Esophagus muscularis mucosa (tissue), 4 donors: ENCODE measurements around the gene ZNF853. TPM values are rescaled to one million over a fixed set of nuclear protein-coding genes. Genes with fewer than 3 reads are reported as not detected.

Experiments
- DNase-seq: peaks from one replicate; pipeline ENCODE4 v3.0.0-alpha.2; 2017; ENCODE audit errors: extremely low spot score
- H3K27ac ChIP-seq, 4 donors: fragments of 200-600 bp; sonication (generic); replicated peaks in 1 of 4; 1 replicate in 3 of 4; 2 replicates in 1 of 4; pipeline ENCODE4 v1.5.1; 2016 to 2019; ENCODE audit warnings: mild to moderate bottlenecking in 1 of 4
- H3K27me3 ChIP-seq, 4 donors: fragments of 200-600 bp; sonication (generic); one replicate each; pipeline versions ENCODE4 v1.5.1 to v1.6.0; 2016 to 2019
- H3K36me3 ChIP-seq, 4 donors: fragments of 200-600 bp; sonication (generic); one replicate each; pipeline ENCODE4 v1.5.1; 2016 to 2019
- H3K4me1 ChIP-seq, 4 donors: fragments of 200-600 bp; sonication (generic); one replicate each; pipeline ENCODE4 v1.5.1; 2016 to 2019
- H3K4me3 ChIP-seq, 4 donors: fragments of 200-600 bp; sonication (generic); 1 replicate in 2 of 4; 2 replicates in 2 of 4; pipeline ENCODE4 v1.5.1; 2016 to 2019; ENCODE audit warnings: mild to moderate bottlenecking in 4 of 4, moderate library complexity in 1 of 4
- H3K9me3 ChIP-seq, 4 donors: fragments of 200-600 bp; sonication (generic); 1 replicate in 3 of 4; 2 replicates in 1 of 4; pipeline ENCODE4 v1.5.1; 2016 to 2019
- CTCF ChIP-seq, 3 experiments: fragments of 200-600 bp in 2 of 3; fragments of 450-650 bp in 1 of 3; sonication (generic) in 2 of 3; IDR thresholded peaks; one replicate each; pipeline ENCODE4 v1.5.1; 2017 to 2019; ENCODE audit warnings: antibody characterized with exemption in 3 of 3, mild to moderate bottlenecking in 2 of 3, moderate library complexity in 1 of 3
- EP300 ChIP-seq: sonication (generic); formaldehyde crosslinking; IDR thresholded peaks from one replicate; pipeline ENCODE4 v1.6.1; 2017; ENCODE audit warnings: antibody characterized with exemption
- POLR2A ChIP-seq: fragments of 450-650 bp; IDR thresholded peaks from one replicate; pipeline ENCODE4 v1.6.1; 2017; ENCODE audit warnings: antibody characterized with exemption, moderate library complexity, mild to moderate bottlenecking, low read depth
- POLR2AphosphoS5 ChIP-seq, 2 donors: sonication (generic); formaldehyde crosslinking; IDR thresholded peaks; one replicate each; pipeline ENCODE4 v1.6.1; 2017; ENCODE audit warnings: antibody characterized with exemption in 2 of 2
- WGBS: methylation state at CpG from one replicate; pipeline ENCODE4 v1.1.5; 2018; 5-methylcytosine and 5-hydroxymethylcytosine counted together
- intact Hi-C: fragments of 100-400 bp; cut with DNase I; formaldehyde crosslinking; loops from one replicate; pipeline ENCODE4 v1.15.1; 2023
- total RNA-seq, 4 donors: library from RNA; depleted of rRNA; stranded (reverse); fragments of >200 nt; gene quantifications; one replicate each; pipeline versions ENCODE4 v1.1.0 to v1.2.1, GENCODE V29; 2016

The ZNF853 gene
- total RNA-seq, 4 donors from 2014 or later: 13.7 to 38.6 (median 23.6) TPM

GRCh38 chr7:6648066-6648814 is 32.8 kb downstream of the ZNF853 start:
- H3K36me3 ChIP-seq: peaks cover 45 to 100% (median 95%) of the 10 kb centered on the region in 4 donors
- no peaks in the 10 kb centered on the region for H3K4me1 ChIP-seq
- H3K9me3 ChIP-seq: peaks cover 0 to 3% (median 0%) of the 10 kb centered on the region in 4 donors
- TF ChIP-seq POLR2AphosphoS5 (IDR thresholded peaks at IDR 0.05): no peak
- TF ChIP-seq EP300: no peak
- TF ChIP-seq POLR2A: no peak
- no peak for TF ChIP-seq CTCF (IDR thresholded peaks at IDR 0.05)
- no peaks in the 10 kb centered on the region for H3K27me3 ChIP-seq
- intact Hi-C loops: no loop called here
- 86% methylated on average over 11 of the region's 17 CpGs for WGBS
- no peak for DNase-seq
- no peak overlapping the region for H3K4me3 ChIP-seq
- H3K27ac ChIP-seq: no peak overlapping the region

GRCh38 chr7:6648815-6649104 is 33.4 kb downstream of the ZNF853 start:
- WGBS: 90% methylated on average over 3 of the region's 5 CpGs
- Histone ChIP-seq H3K9me3 (peaks cover 0 to 3% (median 0%) of the 10 kb centered on the region in 4 donors), H3K36me3 (peaks cover 44 to 99% (median 93%) of the 10 kb centered on the region in 4 donors), H3K27ac (no peak overlapping the region), H3K4me1 (no peaks in the 10 kb centered on the region), H3K4me3 (no peak overlapping the region), H3K27me3 (no peaks in the 10 kb centered on the region)
- intact Hi-C loops: no loop called here
- TF ChIP-seq EP300 (no peak), POLR2A (no peak), CTCF (IDR thresholded peaks at IDR 0.05) (no peak), POLR2AphosphoS5 (IDR thresholded peaks at IDR 0.05) (no peak)
- DNase-seq: no peak

GRCh38 chr7:6649241-6649961 is 34.0 kb downstream of the ZNF853 start:
- intact Hi-C loops: no loop called here
- Histone ChIP-seq H3K36me3 (peaks cover 44 to 99% (median 92%) of the 10 kb centered on the region in 4 donors), H3K4me1 (no peaks in the 10 kb centered on the region), H3K4me3 (no peak overlapping the region), H3K27me3 (no peaks in the 10 kb centered on the region), H3K9me3 (peaks cover 0 to 3% (median 0%) of the 10 kb centered on the region in 4 donors), H3K27ac (no peak overlapping the region)
- no peak for TF ChIP-seq POLR2A
- 82% methylated on average over 6 of the region's 13 CpGs for WGBS
- DNase-seq: no peak

- Histone ChIP-seq H3K4me3 (no peak overlapping the region), H3K27ac (no peak overlapping the region), H3K27me3 (no peaks in the 10 kb centered on the region), H3K36me3 (peaks cover 43 to 99% (median 92%) of the 10 kb centered on the region in 4 donors), H3K4me1 (no peaks in the 10 kb centered on the region), H3K9me3 (peaks cover 0 to 3% (median 0%) of the 10 kb centered on the region in 4 donors)
- intact Hi-C loops: no loop called here
- TF ChIP-seq POLR2A (no peak), EP300 (no peak), CTCF (IDR thresholded peaks at IDR 0.05) (no peak), POLR2AphosphoS5 (IDR thresholded peaks at IDR 0.05) (no peak)
- 96% methylated on average over 10 of the region's 10 CpGs for WGBS
- DNase-seq: no peak
Observed at GRCh38 chr7:6650086-6650485, 34.7 kb downstream of the ZNF853 start.

- H3K27me3 ChIP-seq: no peaks in the 10 kb centered on the region
- no peak for TF ChIP-seq POLR2AphosphoS5 (IDR thresholded peaks at IDR 0.05)
- no peak for TF ChIP-seq POLR2A
- TF ChIP-seq EP300: no peak
- TF ChIP-seq CTCF (IDR thresholded peaks at IDR 0.05): no peak
- DNase-seq: peak; percentile 87
- peaks cover 0 to 3% (median 0%) of the 10 kb centered on the region in 4 donors for H3K9me3 ChIP-seq
- WGBS: 93% methylated on average over 5 of the region's 12 CpGs
- H3K4me3 ChIP-seq: no peak overlapping the region
- H3K27ac ChIP-seq: no peak overlapping the region
- no peaks in the 10 kb centered on the region for H3K4me1 ChIP-seq
- intact Hi-C loops: no loop called here
- H3K36me3 ChIP-seq: peaks cover 41 to 99% (median 93%) of the 10 kb centered on the region in 4 donors
Observed at GRCh38 chr7:6650521-6651011, 35.2 kb downstream of the ZNF853 start.
